Glomerular endothelial cell (primary cell): Measurements from ENCODE around the gene TLK2. TPM values are rescaled to one million over a fixed set of nuclear protein-coding genes. Genes with fewer than 3 reads are reported as not detected.

ENCODE experiments used
- DNase-seq: peaks from one replicate; pipeline ENCODE4 v3.0.0-alpha.2; 2011; ENCODE audit warnings: low read depth, low spot score; ENCODE audit errors: extremely low read depth
- total RNA-seq: library from RNA; depleted of rRNA; stranded (reverse); fragments of >200 nt; gene quantifications from 2 replicates; pipeline ENCODE4 v1.2.3, GENCODE V29; 2015

TLK2 gene
- total RNA-seq, 1 donor from 2014 or later, result 27.9 TPM

GRCh38 chr17:62627219-62627903, 148.7 kb downstream of the TLK2 start, which contains the start of gene MRC2:
MRC2 (plus strand) TSS chr17:62627670; CDS start chr17:62627803, 133 bp downstream.
- DNase-seq, result no peak

- no peak for DNase-seq
Observed at GRCh38 chr17:62627904-62628633, 149.4 kb downstream of the TLK2 start.

GRCh38 chr17:62628831-62629555, 150.4 kb downstream of the TLK2 start:
- DNase-seq, result no peak

- no peak for DNase-seq
Observed at GRCh38 chr17:62629556-62630364, 151.1 kb downstream of the TLK2 start.

DNA sequence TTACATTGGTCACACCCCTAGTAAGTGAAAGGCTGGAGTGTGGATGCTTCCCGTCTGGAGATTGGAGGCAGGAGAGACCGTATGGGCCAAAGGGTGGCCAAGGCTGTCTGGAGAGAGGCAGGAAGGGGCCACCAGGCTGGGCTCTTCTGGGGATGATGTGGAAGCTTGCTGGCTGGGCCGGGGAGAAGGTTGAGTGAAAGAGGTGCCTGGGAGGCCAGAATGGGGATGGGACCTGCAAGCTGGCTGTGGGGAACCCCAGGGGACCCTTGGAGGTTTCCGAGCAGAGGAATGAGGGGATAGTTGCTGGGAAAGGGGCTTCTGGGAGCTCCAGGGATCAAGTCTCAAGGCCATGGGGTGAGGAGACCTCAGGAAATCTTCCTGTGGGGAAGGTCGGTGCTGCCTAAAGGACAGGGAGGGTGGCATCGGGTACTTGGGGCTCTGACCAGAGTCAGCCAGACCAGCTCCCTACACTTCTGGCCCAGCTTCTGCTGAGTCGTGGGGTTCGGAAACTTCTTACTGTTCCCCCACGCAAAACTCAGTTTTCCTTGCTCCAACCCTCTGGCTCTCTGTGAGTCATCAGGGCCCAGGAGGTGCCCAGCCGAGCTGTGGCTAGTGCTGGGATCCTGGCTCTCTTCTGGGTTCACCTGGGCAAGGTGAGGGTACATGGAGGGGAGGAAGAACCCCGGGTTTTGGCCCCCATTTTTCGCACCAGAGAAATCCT, 151.9 kb downstream of the TLK2 start:
- no peak for DNase-seq

- no peak for DNase-seq
Observed at GRCh38 chr17:62631086-62631935, 152.7 kb downstream of the TLK2 start.

GRCh38 chr17:62631936-62632924, 153.6 kb downstream of the TLK2 start:
- no peak for DNase-seq

GRCh38 chr17:62637809-62638208, 159.2 kb downstream of the TLK2 start:
- no peak for DNase-seq

DNA sequence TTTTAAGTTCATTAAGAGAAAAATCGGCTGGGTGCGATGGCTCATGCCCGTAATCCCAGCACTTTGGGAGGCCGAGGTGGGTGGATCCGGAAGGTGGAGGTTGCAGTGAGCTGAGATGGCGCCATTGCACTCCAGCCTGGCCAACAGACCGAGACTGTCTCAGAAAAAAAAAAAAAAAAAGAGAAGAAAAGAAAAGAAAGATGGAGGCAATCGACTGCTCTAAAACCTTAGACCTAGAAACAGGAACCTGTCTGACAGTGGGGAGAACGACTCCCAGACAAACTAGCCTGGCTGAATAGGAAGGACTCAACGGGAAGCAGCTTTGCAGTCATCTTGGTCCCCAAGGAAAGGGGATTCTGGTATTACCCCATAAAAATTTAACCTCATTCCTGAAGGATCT, 162.5 kb downstream of the TLK2 start:
- no peak for DNase-seq

GRCh38 chr17:62641951-62642350, 163.3 kb downstream of the TLK2 start:
- no peak for DNase-seq

GRCh38 chr17:62643496-62643895, 164.9 kb downstream of the TLK2 start:
- DNase-seq, result no peak

GRCh38 chr17:62644487-62645173, 166.0 kb downstream of the TLK2 start:
- no peak for DNase-seq

GRCh38 chr17:62648251-62648955, 169.8 kb downstream of the TLK2 start:
- no peak for DNase-seq

- DNase-seq, result no peak
Observed at GRCh38 chr17:62648956-62649294, 170.3 kb downstream of the TLK2 start.

DNA sequence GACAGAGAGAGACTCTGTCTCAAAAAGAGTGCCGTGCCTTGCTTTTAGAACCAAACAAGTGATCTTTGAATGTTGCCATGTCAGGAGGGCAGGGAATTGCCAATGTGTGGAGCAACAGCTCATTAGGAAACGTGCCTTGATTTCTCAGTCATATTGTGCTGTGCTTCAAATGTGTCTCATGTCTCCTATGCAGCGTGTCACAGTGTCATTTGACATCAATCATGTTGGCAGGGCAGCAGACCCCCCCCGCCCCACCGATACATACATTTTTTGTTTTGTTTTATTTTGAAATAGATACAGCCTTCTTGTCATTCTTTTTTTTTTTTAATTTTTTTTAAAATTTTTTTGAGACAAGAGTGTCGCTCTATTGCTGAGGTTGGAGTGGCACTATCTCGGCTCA, 170.9 kb downstream of the TLK2 start:
- no peak for DNase-seq

- no peak for DNase-seq
Observed at GRCh38 chr17:62650587-62650986, 172.0 kb downstream of the TLK2 start.
